Suprapubic skin (tissue), 3 donors: ENCODE results near the gene ST7.

ENCODE experiments used
- POLR2AphosphoS5 ChIP-seq, 3 donors: sonication (generic); formaldehyde crosslinking; IDR thresholded peaks; one replicate each; pipeline ENCODE4 v1.6.1; 2017; ENCODE audit warnings: antibody characterized with exemption in 3 of 3
- TF ChIP-seq, protein P1 (sequence below), 2 donors: fragments of 200-600 bp in 1 of 2; fragments of 450-650 bp in 1 of 2; sonication (generic) in 1 of 2; IDR thresholded peaks; one replicate each; pipeline ENCODE4 v1.5.1; 2016 to 2019; ENCODE audit warnings: antibody characterized with exemption in 2 of 2, mild to moderate bottlenecking in 1 of 2, moderate library complexity in 1 of 2

DNA sequence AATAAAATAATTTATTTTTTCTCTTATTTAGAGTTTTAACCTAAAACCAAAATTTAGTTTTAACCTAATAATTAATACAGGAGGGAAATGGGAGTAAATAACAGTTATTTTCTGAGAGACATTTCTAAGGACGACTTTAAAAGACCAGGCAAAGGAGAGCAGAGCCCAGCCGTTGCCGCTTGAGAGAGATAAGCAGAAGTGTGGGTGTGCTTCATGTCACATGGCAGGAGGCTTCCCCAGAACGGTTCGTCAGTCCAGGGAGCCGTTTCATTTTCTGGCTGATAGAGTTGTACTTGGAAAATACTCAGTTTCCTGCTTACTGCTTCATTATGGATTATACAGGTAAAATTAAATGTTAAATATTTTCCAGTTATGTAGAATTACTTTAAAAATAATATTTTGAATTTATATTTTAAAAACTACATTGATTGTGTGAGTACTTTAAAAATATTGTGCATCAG is 61.4 kb downstream of the ST7 start:
- TF ChIP-seq, protein P1, sequence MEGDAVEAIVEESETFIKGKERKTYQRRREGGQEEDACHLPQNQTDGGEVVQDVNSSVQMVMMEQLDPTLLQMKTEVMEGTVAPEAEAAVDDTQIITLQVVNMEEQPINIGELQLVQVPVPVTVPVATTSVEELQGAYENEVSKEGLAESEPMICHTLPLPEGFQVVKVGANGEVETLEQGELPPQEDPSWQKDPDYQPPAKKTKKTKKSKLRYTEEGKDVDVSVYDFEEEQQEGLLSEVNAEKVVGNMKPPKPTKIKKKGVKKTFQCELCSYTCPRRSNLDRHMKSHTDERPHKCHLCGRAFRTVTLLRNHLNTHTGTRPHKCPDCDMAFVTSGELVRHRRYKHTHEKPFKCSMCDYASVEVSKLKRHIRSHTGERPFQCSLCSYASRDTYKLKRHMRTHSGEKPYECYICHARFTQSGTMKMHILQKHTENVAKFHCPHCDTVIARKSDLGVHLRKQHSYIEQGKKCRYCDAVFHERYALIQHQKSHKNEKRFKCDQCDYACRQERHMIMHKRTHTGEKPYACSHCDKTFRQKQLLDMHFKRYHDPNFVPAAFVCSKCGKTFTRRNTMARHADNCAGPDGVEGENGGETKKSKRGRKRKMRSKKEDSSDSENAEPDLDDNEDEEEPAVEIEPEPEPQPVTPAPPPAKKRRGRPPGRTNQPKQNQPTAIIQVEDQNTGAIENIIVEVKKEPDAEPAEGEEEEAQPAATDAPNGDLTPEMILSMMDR (IDR thresholded peaks at IDR 0.05): no peak
- TF ChIP-seq POLR2AphosphoS5 (IDR thresholded peaks at IDR 0.05): no peak
